NCI-H345 (cell line): Measurements from ENCODE around the gene ADD1.
A peak's percentile ranks its signal among the peaks of the same experiment; 100 is the strongest.
"Not testable (repeated sequence)": the region's sequence is repeated elsewhere in the genome, so short reads cannot be mapped to it uniquely, and the experiment has no call there.

ENCODE experiments used
- DNase-seq: peaks from one replicate; lab custom pipeline; 2025; lab: John Stamatoyannopoulos, UW

Gene ADD1

GRCh38 chr4:2886161-2886560 is 42.5 kb downstream of the ADD1 start:
- DNase-seq = no peak

- no peak for DNase-seq
These were observed 43.0 kb downstream of the ADD1 start for GRCh38 chr4:2886622-2887021.

GRCh38 chr4:2887343-2887742 is 43.7 kb downstream of the ADD1 start:
- DNase-seq = no peak

- no peak for DNase-seq
These were observed 45.2 kb downstream of the ADD1 start for GRCh38 chr4:2888886-2889285.

GRCh38 chr4:2891294-2891693 is 47.6 kb downstream of the ADD1 start:
- DNase-seq = no peak

- no peak for DNase-seq
These were observed 50.1 kb downstream of the ADD1 start for GRCh38 chr4:2893772-2894171.

GRCh38 chr4:2898001-2898400 is 54.4 kb downstream of the ADD1 start:
- DNase-seq = no peak

- DNase-seq = no peak
These were observed 57.1 kb downstream of the ADD1 start for GRCh38 chr4:2900741-2901140.

GRCh38 chr4:2901186-2901585 is 57.5 kb downstream of the ADD1 start:
- no peak for DNase-seq

- no peak for DNase-seq
These were observed 58.5 kb downstream of the ADD1 start for GRCh38 chr4:2902126-2902525.

- DNase-seq = no peak
These were observed 61.9 kb downstream of the ADD1 start for GRCh38 chr4:2905544-2905943.

GRCh38 chr4:2906218-2906617 is 62.6 kb downstream of the ADD1 start:
- DNase-seq = no peak

GRCh38 chr4:2907226-2907625 is 63.6 kb downstream of the ADD1 start:
- no peak for DNase-seq

GRCh38 chr4:2907706-2908293 is 64.2 kb downstream of the ADD1 start:
- peak; percentile 54 for DNase-seq

GRCh38 chr4:2908686-2909085 is 65.0 kb downstream of the ADD1 start:
- DNase-seq = no peak

GRCh38 chr4:2909583-2909982 is 65.9 kb downstream of the ADD1 start:
- DNase-seq = no peak

- DNase-seq = no peak
These were observed 66.8 kb downstream of the ADD1 start for GRCh38 chr4:2910409-2910808.

GRCh38 chr4:2911868-2912267 is 68.2 kb downstream of the ADD1 start:
- no peak for DNase-seq

GRCh38 chr4:2913168-2913567 is 69.5 kb downstream of the ADD1 start:
- no peak for DNase-seq

GRCh38 chr4:2914256-2915126 is 70.8 kb downstream of the ADD1 start:
- DNase-seq = no peak

- DNase-seq = no peak
These were observed 72.1 kb downstream of the ADD1 start for GRCh38 chr4:2915789-2916188.

- not testable (repeated sequence) for DNase-seq
These were observed 73.1 kb downstream of the ADD1 start for GRCh38 chr4:2916696-2917095.

GRCh38 chr4:2918300-2918699 is 74.7 kb downstream of the ADD1 start:
- DNase-seq = not testable (repeated sequence)

GRCh38 chr4:2918714-2919113 is 75.1 kb downstream of the ADD1 start:
- DNase-seq = not testable (repeated sequence)
